Keratinocyte (primary cell): Measurements from ENCODE around the gene PCDH11Y. TPM values are rescaled to one million over a fixed set of nuclear protein-coding genes. Genes with fewer than 3 reads are reported as not detected.
"Not testable (repeated sequence)": the region's sequence is repeated elsewhere in the genome, so short reads cannot be mapped to it uniquely, and the experiment has no call there.

Experiments
- DNase-seq: peaks from one replicate; pipeline ENCODE4 v3.0.0-alpha.2; 2011; ENCODE audit warnings: low read depth, missing footprints, low spot score
- FAIRE-seq: peaks from 2 replicates; lab custom pipeline; 2011; peaks lifted over from hg19 to GRCh38; lab: Jason Lieb, UNC
- H2AFZ ChIP-seq: 2 replicates; pipeline ENCODE4 v1.6.0; 2012; ENCODE audit warnings: low read length, control low read depth, inconsistent platforms; ENCODE audit not compliant: control insufficient read depth
- H3K27ac ChIP-seq: 2 replicates; pipeline ENCODE4 v1.5.1; 2011; ENCODE audit warnings: low read length; ENCODE audit not compliant: control insufficient read depth, insufficient read depth
- H3K27me3 ChIP-seq: 3 replicates; pipeline ENCODE4 v1.6.0; 2011; ENCODE audit warnings: low read length; ENCODE audit not compliant: control insufficient read depth, insufficient read depth; ENCODE audit errors: extremely low read depth
- H3K36me3 ChIP-seq, 2 experiments: 2 replicates in 1 of 2; 3 replicates in 1 of 2; pipeline ENCODE4 v1.5.1; 2011; ENCODE audit warnings: low read length in 2 of 2, mild to moderate bottlenecking in 1 of 2; ENCODE audit not compliant: control insufficient read depth in 2 of 2, insufficient read depth in 2 of 2; ENCODE audit errors: extremely low read depth in 1 of 2
- H3K4me1 ChIP-seq: 3 replicates; pipeline ENCODE4 v1.5.1; 2011; ENCODE audit warnings: low read length; ENCODE audit not compliant: control insufficient read depth, insufficient read depth; ENCODE audit errors: extremely low read depth
- H3K4me2 ChIP-seq: 3 replicates; pipeline ENCODE4 v1.6.0; 2011; ENCODE audit warnings: low read depth, low read length; ENCODE audit not compliant: control insufficient read depth, insufficient read depth; ENCODE audit errors: extremely low read depth
- H3K4me3 ChIP-seq, 3 experiments: fragments of 200-600 bp in 1 of 3; sonication (generic) in 1 of 3; 2 replicates in 2 of 3; 3 replicates in 1 of 3; pipeline ENCODE4 v1.5.1; 2011 to 2016; ENCODE audit warnings: low read length in 3 of 3, mild to moderate bottlenecking in 3 of 3, control low read depth in 2 of 3, inconsistent platforms in 1 of 3, low read depth in 1 of 3, mixed read lengths in 1 of 3, mixed run types in 1 of 3, moderate library complexity in 1 of 3; ENCODE audit not compliant: control insufficient read depth in 2 of 3, insufficient read depth in 2 of 3; ENCODE audit errors: extremely low read depth in 1 of 3
- H3K79me2 ChIP-seq: 2 replicates; pipeline ENCODE4 v1.6.0; 2012; ENCODE audit warnings: low read length; ENCODE audit not compliant: control insufficient read depth, insufficient read depth
- H3K9ac ChIP-seq: 3 replicates; pipeline ENCODE4 v1.6.0; 2011; ENCODE audit warnings: low read length; ENCODE audit not compliant: control insufficient read depth, insufficient read depth; ENCODE audit errors: extremely low read depth
- H3K9me1 ChIP-seq: 3 replicates; pipeline ENCODE4 v1.6.0; 2011; ENCODE audit warnings: low read length; ENCODE audit not compliant: control insufficient read depth, insufficient read depth; ENCODE audit errors: extremely low read depth
- H3K9me3 ChIP-seq: 2 replicates; pipeline ENCODE4 v1.5.1; 2012; ENCODE audit warnings: low read depth, low read length; ENCODE audit not compliant: control insufficient read depth
- H4K20me1 ChIP-seq: 3 replicates; pipeline ENCODE4 v1.6.0; 2011; ENCODE audit warnings: low read length; ENCODE audit not compliant: control insufficient read depth, insufficient read depth; ENCODE audit errors: extremely low read depth
- dilution Hi-C: fragments of 300-500 bp; cut with MboI; formaldehyde crosslinking; loops from one replicate; pipeline ENCODE4 v1.7.0; 2020; ENCODE audit warnings: low sequenced_read_pairs; ENCODE audit not compliant: extremely low pct_ligation_motif_present
- polyA minus RNA-seq, 3 experiments: library from RNA; depleted of rRNA, polyadenylated mRNA; stranded (reverse); fragments of >200 nt; gene quantifications; 1 replicate in 1 of 3; 2 replicates in 1 of 3; 3 replicates in 1 of 3; pipeline ENCODE4 v1.2.3, GENCODE V29; 2011
- polyA plus RNA-seq, 5 experiments: library from polyadenylated mRNA; depleted of rRNA in 3 of 5; stranded (reverse) in 3 of 5; stranded (forward) in 1 of 5; unstranded in 1 of 5; fragments of >200 nt; gene quantifications; 1 replicate in 1 of 5; 2 replicates in 3 of 5; 3 replicates in 1 of 5; pipeline versions ENCODE4 v1.2.1 to v1.2.3, GENCODE V29; 2011 to 2012; ENCODE audit warnings: missing spikeins in 2 of 5, low read depth in 1 of 5, low replicate concordance in 1 of 5

The PCDH11Y gene, protein sequence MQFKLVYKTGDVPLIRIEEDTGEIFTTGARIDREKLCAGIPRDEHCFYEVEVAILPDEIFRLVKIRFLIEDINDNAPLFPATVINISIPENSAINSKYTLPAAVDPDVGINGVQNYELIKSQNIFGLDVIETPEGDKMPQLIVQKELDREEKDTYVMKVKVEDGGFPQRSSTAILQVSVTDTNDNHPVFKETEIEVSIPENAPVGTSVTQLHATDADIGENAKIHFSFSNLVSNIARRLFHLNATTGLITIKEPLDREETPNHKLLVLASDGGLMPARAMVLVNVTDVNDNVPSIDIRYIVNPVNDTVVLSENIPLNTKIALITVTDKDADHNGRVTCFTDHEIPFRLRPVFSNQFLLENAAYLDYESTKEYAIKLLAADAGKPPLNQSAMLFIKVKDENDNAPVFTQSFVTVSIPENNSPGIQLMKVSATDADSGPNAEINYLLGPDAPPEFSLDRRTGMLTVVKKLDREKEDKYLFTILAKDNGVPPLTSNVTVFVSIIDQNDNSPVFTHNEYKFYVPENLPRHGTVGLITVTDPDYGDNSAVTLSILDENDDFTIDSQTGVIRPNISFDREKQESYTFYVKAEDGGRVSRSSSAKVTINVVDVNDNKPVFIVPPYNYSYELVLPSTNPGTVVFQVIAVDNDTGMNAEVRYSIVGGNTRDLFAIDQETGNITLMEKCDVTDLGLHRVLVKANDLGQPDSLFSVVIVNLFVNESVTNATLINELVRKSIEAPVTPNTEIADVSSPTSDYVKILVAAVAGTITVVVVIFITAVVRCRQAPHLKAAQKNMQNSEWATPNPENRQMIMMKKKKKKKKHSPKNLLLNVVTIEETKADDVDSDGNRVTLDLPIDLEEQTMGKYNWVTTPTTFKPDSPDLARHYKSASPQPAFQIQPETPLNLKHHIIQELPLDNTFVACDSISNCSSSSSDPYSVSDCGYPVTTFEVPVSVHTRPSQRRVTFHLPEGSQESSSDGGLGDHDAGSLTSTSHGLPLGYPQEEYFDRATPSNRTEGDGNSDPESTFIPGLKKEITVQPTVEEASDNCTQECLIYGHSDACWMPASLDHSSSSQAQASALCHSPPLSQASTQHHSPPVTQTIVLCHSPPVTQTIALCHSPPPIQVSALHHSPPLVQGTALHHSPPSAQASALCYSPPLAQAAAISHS (N-terminal part only)
- polyA plus RNA-seq, result not detected in 3 replicates
- polyA plus RNA-seq (2011; ENCODE audit: low read depth), result not detected
- polyA plus RNA-seq (2011; cell fraction: cytosol; rRNA removed), result not detected in 2 replicates
- not detected in 2 replicates for polyA plus RNA-seq (2011; cell fraction: nucleus; rRNA removed)
- polyA plus RNA-seq (2012; ENCODE audit: low replicate concordance), result not detected in 2 replicates
- not detected in 3 replicates for polyA minus RNA-seq
- not detected for polyA minus RNA-seq (2011; cell fraction: cytosol; rRNA and poly(A)+ RNA removed)
- polyA minus RNA-seq (2011; cell fraction: nucleus; rRNA and poly(A)+ RNA removed), result not detected in 2 replicates

DNA sequence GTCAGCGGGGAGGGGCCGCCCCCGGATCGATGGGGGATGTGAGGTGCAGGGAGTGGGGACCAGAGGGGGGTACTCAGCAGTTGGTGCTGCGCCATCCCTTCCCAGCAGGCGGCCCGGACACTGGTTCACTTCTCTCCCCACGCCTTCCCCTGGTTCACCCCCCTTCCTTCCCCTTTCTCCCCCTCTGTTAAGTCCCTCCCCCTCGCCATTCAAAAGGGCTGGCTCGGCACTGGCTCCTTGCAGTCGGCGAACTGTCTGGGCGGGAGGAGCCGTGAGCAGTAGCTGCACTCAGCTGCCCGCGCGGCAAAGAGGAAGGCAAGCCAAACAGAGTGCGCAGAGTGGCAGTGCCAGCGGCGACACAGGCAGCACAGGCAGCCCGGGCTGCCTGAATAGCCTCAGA is at the start of gene PCDH11Y:
TSS of gene PCDH11Y (plus strand) at position 240 of the 400 bp plus-strand sequence. CDS start 56,804 bp downstream, outside the sequence.
- H3K4me3 ChIP-seq, H2AFZ ChIP-seq, H4K20me1 ChIP-seq, H3K9ac ChIP-seq, H3K27me3 ChIP-seq, FAIRE-seq, DNase-seq, H3K4me2 ChIP-seq, H3K36me3 ChIP-seq, H3K79me2 ChIP-seq, H3K9me1 ChIP-seq, dilution Hi-C loops, H3K4me1 ChIP-seq, H3K27ac ChIP-seq, H3K9me3 ChIP-seq: not testable (repeated sequence)

DNA sequence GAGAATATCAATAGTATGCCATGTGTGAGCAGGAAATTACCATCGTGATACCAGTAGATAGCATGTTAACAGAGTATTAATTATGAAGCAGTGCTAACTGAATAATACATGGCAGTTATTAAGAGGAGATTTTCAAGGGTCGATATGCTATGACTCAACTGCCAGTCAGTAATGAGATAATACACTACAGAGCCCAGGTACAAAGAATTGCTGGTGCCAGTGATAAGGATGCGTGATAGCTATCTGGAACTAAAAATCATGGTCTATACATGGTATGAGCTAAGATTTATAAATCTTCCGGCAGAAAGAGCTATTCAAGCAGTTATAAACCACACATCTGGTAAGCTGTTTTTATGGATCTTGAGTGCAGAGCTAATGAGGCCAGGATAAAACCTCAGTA is 32.2 kb upstream of the PCDH11Y start:
- FAIRE-seq, H4K20me1 ChIP-seq, dilution Hi-C loops: not testable (repeated sequence)

DNA sequence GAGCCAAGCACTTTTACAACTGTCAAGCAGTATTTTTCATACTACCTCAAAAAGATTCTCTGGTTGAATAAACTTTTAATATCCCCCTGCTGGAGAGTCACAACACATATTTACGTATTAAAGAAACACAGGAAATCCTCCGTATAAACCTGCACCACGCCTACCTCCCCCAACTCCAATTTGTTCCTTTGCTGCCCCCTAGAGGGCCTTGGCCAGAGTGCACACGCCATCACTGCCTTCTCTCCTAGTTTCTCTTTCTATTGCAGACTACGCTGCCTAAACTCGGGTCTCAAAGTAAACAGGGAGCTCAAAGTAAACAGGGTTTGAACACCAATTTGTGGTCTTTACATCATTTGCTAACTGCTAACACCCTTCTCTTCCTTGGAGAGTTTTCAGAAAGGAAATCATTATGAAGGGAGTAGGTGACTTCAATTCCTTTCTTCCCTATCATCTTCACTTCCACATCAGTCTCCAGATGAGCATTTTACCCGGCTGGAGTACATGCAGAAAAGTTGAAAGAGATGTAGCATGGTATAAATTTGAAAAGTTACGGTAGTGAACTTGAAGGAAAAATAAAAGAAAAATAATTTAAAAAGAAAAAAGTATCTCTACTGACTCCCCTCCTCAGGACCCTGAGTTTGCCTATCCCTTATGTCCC is 8.2 kb upstream of the PCDH11Y start:
- H2AFZ ChIP-seq, DNase-seq, H4K20me1 ChIP-seq, dilution Hi-C loops, H3K4me1 ChIP-seq, H3K9ac ChIP-seq, H3K9me1 ChIP-seq, FAIRE-seq, H3K27me3 ChIP-seq, H3K9me3 ChIP-seq, H3K36me3 ChIP-seq, H3K79me2 ChIP-seq, H3K4me3 ChIP-seq, H3K27ac ChIP-seq, H3K4me2 ChIP-seq: not testable (repeated sequence)

More for the DNA sequence above, 32.2 kb upstream of the PCDH11Y start:
- H3K4me2 ChIP-seq, H2AFZ ChIP-seq, H3K9me3 ChIP-seq, H3K27ac ChIP-seq, H3K79me2 ChIP-seq, H3K9me1 ChIP-seq, H3K27me3 ChIP-seq, H3K9ac ChIP-seq, H3K36me3 ChIP-seq, H3K4me3 ChIP-seq, H3K4me1 ChIP-seq, DNase-seq: not testable (repeated sequence)

DNA sequence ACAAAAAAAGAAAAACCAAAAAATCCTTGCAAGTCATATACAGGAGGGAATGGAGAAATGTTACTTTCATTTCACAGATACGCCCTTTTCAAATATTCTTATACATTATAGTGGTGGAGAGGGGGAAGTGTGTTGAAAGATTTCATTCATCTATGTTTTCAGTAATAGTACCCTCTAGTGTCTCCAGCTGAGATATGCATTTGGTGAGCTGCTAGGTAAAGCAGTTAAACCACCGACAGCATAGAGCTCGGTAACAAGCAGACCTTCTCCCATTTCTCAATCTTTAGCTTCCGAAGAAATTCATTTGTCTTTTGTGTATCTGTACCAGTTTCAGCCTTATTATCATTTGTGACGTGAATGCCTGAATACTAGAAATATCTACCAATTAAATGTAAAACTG is 5.2 kb upstream of the PCDH11Y start:
- FAIRE-seq, H3K27me3 ChIP-seq: not testable (repeated sequence)

More for the DNA sequence above, 5.2 kb upstream of the PCDH11Y start:
- H4K20me1 ChIP-seq, H3K9ac ChIP-seq, H3K27ac ChIP-seq, H3K36me3 ChIP-seq, H3K4me1 ChIP-seq, H2AFZ ChIP-seq, dilution Hi-C loops, H3K9me1 ChIP-seq, DNase-seq, H3K9me3 ChIP-seq, H3K4me3 ChIP-seq, H3K79me2 ChIP-seq, H3K4me2 ChIP-seq: not testable (repeated sequence)
